ENCODE results near the gene C4orf51. TPM values are rescaled to one million over a fixed set of nuclear protein-coding genes. Genes with fewer than 3 reads are reported as not detected.

Gene C4orf51
- total and polyA plus RNA-seq, 9 donors: not detected

GRCh38 chr4:145766273-145766672 is 86.3 kb downstream of the C4orf51 start:
- 60% methylated on average over 1 of the region's 5 CpGs for WGBS (ENCODE audit: insufficient coverage)
- peaks cover 43% of the 10 kb centered on the region for H3K36me3 ChIP-seq (ENCODE audit: control insufficient read depth, insufficient read depth, low read length)
- no peaks in the 10 kb centered on the region for H3K27me3 ChIP-seq (ENCODE audit: control insufficient read depth, insufficient read depth, low read length)
- no peak for DNase-seq
- H3K9me3 ChIP-seq (replicated peaks; ENCODE audit: control insufficient read depth, low read depth, low read length): peaks cover 2% of the 10 kb centered on the region
- H3K4me1 ChIP-seq (ENCODE audit: control insufficient read depth, insufficient read depth, low read length): no peaks in the 10 kb centered on the region
- no peak overlapping the region for H3K4me3 ChIP-seq (ENCODE audit: low read length)
- no peak overlapping the region for H3K27ac ChIP-seq (ENCODE audit: low read length)

- H3K4me3 ChIP-seq (ENCODE audit: low read length): no peak overlapping the region
- WGBS (ENCODE audit: insufficient coverage): no CpG with 5 or more reads among the region's 2 CpGs
- H3K9me3 ChIP-seq (replicated peaks; ENCODE audit: control insufficient read depth, low read depth, low read length): peaks cover 2% of the 10 kb centered on the region
- no peaks in the 10 kb centered on the region for H3K27me3 ChIP-seq (ENCODE audit: control insufficient read depth, insufficient read depth, low read length)
- peaks cover 37% of the 10 kb centered on the region for H3K36me3 ChIP-seq (ENCODE audit: control insufficient read depth, insufficient read depth, low read length)
- no peaks in the 10 kb centered on the region for H3K4me1 ChIP-seq (ENCODE audit: control insufficient read depth, insufficient read depth, low read length)
- no peak overlapping the region for H3K27ac ChIP-seq (ENCODE audit: low read length)
- DNase-seq: no peak
Measured at GRCh38 chr4:145769450-145770037, 89.6 kb downstream of the C4orf51 start.

GRCh38 chr4:145770124-145770523 is 90.2 kb downstream of the C4orf51 start:
- no CpG with 5 or more reads among the region's 4 CpGs for WGBS (ENCODE audit: insufficient coverage)
- no peaks in the 10 kb centered on the region for H3K27me3 ChIP-seq (ENCODE audit: control insufficient read depth, insufficient read depth, low read length)
- peaks cover 2% of the 10 kb centered on the region for H3K9me3 ChIP-seq (replicated peaks; ENCODE audit: control insufficient read depth, low read depth, low read length)
- H3K27ac ChIP-seq (ENCODE audit: low read length): no peak overlapping the region
- peaks cover 33% of the 10 kb centered on the region for H3K36me3 ChIP-seq (ENCODE audit: control insufficient read depth, insufficient read depth, low read length)
- no peaks in the 10 kb centered on the region for H3K4me1 ChIP-seq (ENCODE audit: control insufficient read depth, insufficient read depth, low read length)
- H3K4me3 ChIP-seq (ENCODE audit: low read length): no peak overlapping the region
- DNase-seq: no peak

- Histone ChIP-seq H3K27ac (ENCODE audit: low read length) (no peak overlapping the region), H3K4me3 (ENCODE audit: low read length) (no peak overlapping the region), H3K27me3 (ENCODE audit: control insufficient read depth, insufficient read depth, low read length) (no peaks in the 10 kb centered on the region), H3K9me3 (replicated peaks; ENCODE audit: control insufficient read depth, low read depth, low read length) (peaks cover 2% of the 10 kb centered on the region), H3K36me3 (ENCODE audit: control insufficient read depth, insufficient read depth, low read length) (peaks cover 30% of the 10 kb centered on the region), H3K4me1 (ENCODE audit: control insufficient read depth, insufficient read depth, low read length) (no peaks in the 10 kb centered on the region)
- WGBS (ENCODE audit: insufficient coverage): no CpG with 5 or more reads among the region's 2 CpGs
- DNase-seq: no peak
Measured at GRCh38 chr4:145772347-145772746, 92.4 kb downstream of the C4orf51 start.

GRCh38 chr4:145773581-145774234 is 93.8 kb downstream of the C4orf51 start:
- no peaks in the 10 kb centered on the region for H3K27me3 ChIP-seq (ENCODE audit: control insufficient read depth, insufficient read depth, low read length)
- peaks cover 30% of the 10 kb centered on the region for H3K36me3 ChIP-seq (ENCODE audit: control insufficient read depth, insufficient read depth, low read length)
- H3K4me1 ChIP-seq (ENCODE audit: control insufficient read depth, insufficient read depth, low read length): no peaks in the 10 kb centered on the region
- DNase-seq: no peak
- H3K9me3 ChIP-seq (replicated peaks; ENCODE audit: control insufficient read depth, low read depth, low read length): no peaks in the 10 kb centered on the region
- 93% methylated on average over 6 of the region's 6 CpGs for WGBS (ENCODE audit: insufficient coverage)
- no peak overlapping the region for H3K4me3 ChIP-seq (ENCODE audit: low read length)
- no peak overlapping the region for H3K27ac ChIP-seq (ENCODE audit: low read length)

- Histone ChIP-seq H3K4me3 (ENCODE audit: low read length) (no peak overlapping the region), H3K27ac (ENCODE audit: low read length) (no peak overlapping the region), H3K4me1 (ENCODE audit: control insufficient read depth, insufficient read depth, low read length) (no peaks in the 10 kb centered on the region), H3K27me3 (ENCODE audit: control insufficient read depth, insufficient read depth, low read length) (no peaks in the 10 kb centered on the region), H3K36me3 (ENCODE audit: control insufficient read depth, insufficient read depth, low read length) (peaks cover 33% of the 10 kb centered on the region), H3K9me3 (replicated peaks; ENCODE audit: control insufficient read depth, low read depth, low read length) (no peaks in the 10 kb centered on the region)
- DNase-seq: no peak
- 100% methylated on average over 3 of the region's 6 CpGs for WGBS (ENCODE audit: insufficient coverage)
Measured at GRCh38 chr4:145774473-145774872, 94.5 kb downstream of the C4orf51 start.

GRCh38 chr4:145775406-145775805 is 95.5 kb downstream of the C4orf51 start:
- H3K27ac ChIP-seq (ENCODE audit: low read length): no peak overlapping the region
- WGBS (ENCODE audit: insufficient coverage): no CpG with 5 or more reads among the region's 3 CpGs

GRCh38 chr4:145776208-145776607 is 96.3 kb downstream of the C4orf51 start:
- H3K4me3 ChIP-seq (ENCODE audit: low read length): no peak overlapping the region
- H3K4me1 ChIP-seq (ENCODE audit: control insufficient read depth, insufficient read depth, low read length): no peaks in the 10 kb centered on the region
- no CpG with 5 or more reads among the region's 4 CpGs for WGBS (ENCODE audit: insufficient coverage)
- H3K9me3 ChIP-seq (replicated peaks; ENCODE audit: control insufficient read depth, low read depth, low read length): no peaks in the 10 kb centered on the region
- H3K27me3 ChIP-seq (ENCODE audit: control insufficient read depth, insufficient read depth, low read length): no peaks in the 10 kb centered on the region
- H3K36me3 ChIP-seq (ENCODE audit: control insufficient read depth, insufficient read depth, low read length): peaks cover 33% of the 10 kb centered on the region
- DNase-seq: no peak
- no peak overlapping the region for H3K27ac ChIP-seq (ENCODE audit: low read length)

More at GRCh38 chr4:145775406-145775805, 95.5 kb downstream of the C4orf51 start:
- no peaks in the 10 kb centered on the region for H3K4me1 ChIP-seq (ENCODE audit: control insufficient read depth, insufficient read depth, low read length)
- H3K27me3 ChIP-seq (ENCODE audit: control insufficient read depth, insufficient read depth, low read length): no peaks in the 10 kb centered on the region
- H3K4me3 ChIP-seq (ENCODE audit: low read length): no peak overlapping the region
- no peaks in the 10 kb centered on the region for H3K9me3 ChIP-seq (replicated peaks; ENCODE audit: control insufficient read depth, low read depth, low read length)
- DNase-seq: no peak
- H3K36me3 ChIP-seq (ENCODE audit: control insufficient read depth, insufficient read depth, low read length): peaks cover 33% of the 10 kb centered on the region

- Histone ChIP-seq H3K27me3 (ENCODE audit: control insufficient read depth, insufficient read depth, low read length) (no peaks in the 10 kb centered on the region), H3K36me3 (ENCODE audit: control insufficient read depth, insufficient read depth, low read length) (peaks cover 19% of the 10 kb centered on the region), H3K4me1 (ENCODE audit: control insufficient read depth, insufficient read depth, low read length) (no peaks in the 10 kb centered on the region), H3K27ac (ENCODE audit: low read length) (no peak overlapping the region), H3K9me3 (replicated peaks; ENCODE audit: control insufficient read depth, low read depth, low read length) (peaks cover 2% of the 10 kb centered on the region), H3K4me3 (ENCODE audit: low read length) (no peak overlapping the region)
- DNase-seq: no peak
- 72% methylated on average over 7 of the region's 8 CpGs for WGBS (ENCODE audit: insufficient coverage)
Measured at GRCh38 chr4:145779319-145779801, 99.4 kb downstream of the C4orf51 start.

- H3K4me3 ChIP-seq (ENCODE audit: low read length): no peak overlapping the region
- peaks cover 7% of the 10 kb centered on the region for H3K36me3 ChIP-seq (ENCODE audit: control insufficient read depth, insufficient read depth, low read length)
- no peak overlapping the region for H3K27ac ChIP-seq (ENCODE audit: low read length)
- no peaks in the 10 kb centered on the region for H3K27me3 ChIP-seq (ENCODE audit: control insufficient read depth, insufficient read depth, low read length)
- no peak for DNase-seq
- peaks cover 2% of the 10 kb centered on the region for H3K9me3 ChIP-seq (replicated peaks; ENCODE audit: control insufficient read depth, low read depth, low read length)
- no CpG with 5 or more reads among the region's 2 CpGs for WGBS (ENCODE audit: insufficient coverage)
- H3K4me1 ChIP-seq (ENCODE audit: control insufficient read depth, insufficient read depth, low read length): peaks cover 5% of the 10 kb centered on the region
Measured at GRCh38 chr4:145781351-145781750, 101.4 kb downstream of the C4orf51 start.

Data from muscle of leg (tissue), 11 donors.